GM12872 (cell line): ENCODE measurements around the gene MUC5B.

Experiments used
- TF ChIP-seq, protein P1 (sequence below): IDR thresholded peaks from 3 replicates; pipeline ENCODE4 v1.5.1; 2011; ENCODE audit warnings: low read depth, mild to moderate bottlenecking, low read length, moderate library complexity; ENCODE audit not compliant: insufficient read depth

Gene MUC5B, protein sequence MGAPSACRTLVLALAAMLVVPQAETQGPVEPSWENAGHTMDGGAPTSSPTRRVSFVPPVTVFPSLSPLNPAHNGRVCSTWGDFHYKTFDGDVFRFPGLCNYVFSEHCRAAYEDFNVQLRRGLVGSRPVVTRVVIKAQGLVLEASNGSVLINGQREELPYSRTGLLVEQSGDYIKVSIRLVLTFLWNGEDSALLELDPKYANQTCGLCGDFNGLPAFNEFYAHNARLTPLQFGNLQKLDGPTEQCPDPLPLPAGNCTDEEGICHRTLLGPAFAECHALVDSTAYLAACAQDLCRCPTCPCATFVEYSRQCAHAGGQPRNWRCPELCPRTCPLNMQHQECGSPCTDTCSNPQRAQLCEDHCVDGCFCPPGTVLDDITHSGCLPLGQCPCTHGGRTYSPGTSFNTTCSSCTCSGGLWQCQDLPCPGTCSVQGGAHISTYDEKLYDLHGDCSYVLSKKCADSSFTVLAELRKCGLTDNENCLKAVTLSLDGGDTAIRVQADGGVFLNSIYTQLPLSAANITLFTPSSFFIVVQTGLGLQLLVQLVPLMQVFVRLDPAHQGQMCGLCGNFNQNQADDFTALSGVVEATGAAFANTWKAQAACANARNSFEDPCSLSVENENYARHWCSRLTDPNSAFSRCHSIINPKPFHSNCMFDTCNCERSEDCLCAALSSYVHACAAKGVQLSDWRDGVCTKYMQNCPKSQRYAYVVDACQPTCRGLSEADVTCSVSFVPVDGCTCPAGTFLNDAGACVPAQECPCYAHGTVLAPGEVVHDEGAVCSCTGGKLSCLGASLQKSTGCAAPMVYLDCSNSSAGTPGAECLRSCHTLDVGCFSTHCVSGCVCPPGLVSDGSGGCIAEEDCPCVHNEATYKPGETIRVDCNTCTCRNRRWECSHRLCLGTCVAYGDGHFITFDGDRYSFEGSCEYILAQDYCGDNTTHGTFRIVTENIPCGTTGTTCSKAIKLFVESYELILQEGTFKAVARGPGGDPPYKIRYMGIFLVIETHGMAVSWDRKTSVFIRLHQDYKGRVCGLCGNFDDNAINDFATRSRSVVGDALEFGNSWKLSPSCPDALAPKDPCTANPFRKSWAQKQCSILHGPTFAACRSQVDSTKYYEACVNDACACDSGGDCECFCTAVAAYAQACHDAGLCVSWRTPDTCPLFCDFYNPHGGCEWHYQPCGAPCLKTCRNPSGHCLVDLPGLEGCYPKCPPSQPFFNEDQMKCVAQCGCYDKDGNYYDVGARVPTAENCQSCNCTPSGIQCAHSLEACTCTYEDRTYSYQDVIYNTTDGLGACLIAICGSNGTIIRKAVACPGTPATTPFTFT (N-terminal part only)

DNA sequence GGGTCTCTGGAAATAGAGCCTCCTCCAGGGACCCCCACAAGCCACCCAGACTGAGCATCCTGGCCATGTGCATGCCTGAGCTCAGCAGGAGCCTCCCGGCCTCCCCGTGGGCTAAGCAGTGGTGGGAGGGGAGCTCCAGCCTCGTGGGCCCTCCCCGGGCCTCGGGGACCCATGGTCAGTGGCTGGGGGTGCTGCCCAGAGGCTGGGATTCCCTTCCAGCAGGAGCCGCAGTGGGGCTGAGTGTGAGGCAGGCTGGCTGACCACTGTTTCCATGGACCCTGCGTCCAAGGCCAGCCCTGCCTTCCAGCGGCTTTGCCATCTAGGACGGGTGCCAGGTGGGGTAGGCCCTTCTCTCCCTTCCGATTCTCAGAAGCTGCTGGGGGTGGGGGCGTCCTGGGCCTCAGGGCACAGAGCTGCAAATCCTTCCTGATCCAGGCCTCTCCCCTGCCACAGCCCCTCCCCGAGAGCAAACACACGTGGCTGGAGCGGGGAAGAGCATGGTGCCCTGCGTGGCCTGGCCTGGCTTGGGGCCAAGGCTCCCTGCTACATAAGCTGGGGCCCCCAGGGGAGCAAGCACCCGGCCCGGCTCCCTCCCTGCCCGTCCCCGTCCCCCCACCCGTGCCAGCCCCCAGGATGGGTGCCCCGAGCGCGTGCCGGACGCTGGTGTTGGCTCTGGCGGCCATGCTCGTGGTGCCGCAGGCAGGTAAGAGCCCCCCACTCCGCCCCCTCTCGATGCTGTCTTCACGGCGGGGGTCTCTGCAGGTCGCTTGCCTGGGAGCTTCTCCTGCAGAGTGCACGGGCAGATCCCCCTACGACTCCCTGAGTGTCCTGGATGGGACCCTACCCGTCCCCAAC is at the start of gene MUC5B:
MUC5B (plus strand) TSS at position 576 of the 855 bp plus-strand sequence; CDS start at position 634, 58 bp downstream.
- TF ChIP-seq, protein P1, sequence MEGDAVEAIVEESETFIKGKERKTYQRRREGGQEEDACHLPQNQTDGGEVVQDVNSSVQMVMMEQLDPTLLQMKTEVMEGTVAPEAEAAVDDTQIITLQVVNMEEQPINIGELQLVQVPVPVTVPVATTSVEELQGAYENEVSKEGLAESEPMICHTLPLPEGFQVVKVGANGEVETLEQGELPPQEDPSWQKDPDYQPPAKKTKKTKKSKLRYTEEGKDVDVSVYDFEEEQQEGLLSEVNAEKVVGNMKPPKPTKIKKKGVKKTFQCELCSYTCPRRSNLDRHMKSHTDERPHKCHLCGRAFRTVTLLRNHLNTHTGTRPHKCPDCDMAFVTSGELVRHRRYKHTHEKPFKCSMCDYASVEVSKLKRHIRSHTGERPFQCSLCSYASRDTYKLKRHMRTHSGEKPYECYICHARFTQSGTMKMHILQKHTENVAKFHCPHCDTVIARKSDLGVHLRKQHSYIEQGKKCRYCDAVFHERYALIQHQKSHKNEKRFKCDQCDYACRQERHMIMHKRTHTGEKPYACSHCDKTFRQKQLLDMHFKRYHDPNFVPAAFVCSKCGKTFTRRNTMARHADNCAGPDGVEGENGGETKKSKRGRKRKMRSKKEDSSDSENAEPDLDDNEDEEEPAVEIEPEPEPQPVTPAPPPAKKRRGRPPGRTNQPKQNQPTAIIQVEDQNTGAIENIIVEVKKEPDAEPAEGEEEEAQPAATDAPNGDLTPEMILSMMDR = no peak

DNA sequence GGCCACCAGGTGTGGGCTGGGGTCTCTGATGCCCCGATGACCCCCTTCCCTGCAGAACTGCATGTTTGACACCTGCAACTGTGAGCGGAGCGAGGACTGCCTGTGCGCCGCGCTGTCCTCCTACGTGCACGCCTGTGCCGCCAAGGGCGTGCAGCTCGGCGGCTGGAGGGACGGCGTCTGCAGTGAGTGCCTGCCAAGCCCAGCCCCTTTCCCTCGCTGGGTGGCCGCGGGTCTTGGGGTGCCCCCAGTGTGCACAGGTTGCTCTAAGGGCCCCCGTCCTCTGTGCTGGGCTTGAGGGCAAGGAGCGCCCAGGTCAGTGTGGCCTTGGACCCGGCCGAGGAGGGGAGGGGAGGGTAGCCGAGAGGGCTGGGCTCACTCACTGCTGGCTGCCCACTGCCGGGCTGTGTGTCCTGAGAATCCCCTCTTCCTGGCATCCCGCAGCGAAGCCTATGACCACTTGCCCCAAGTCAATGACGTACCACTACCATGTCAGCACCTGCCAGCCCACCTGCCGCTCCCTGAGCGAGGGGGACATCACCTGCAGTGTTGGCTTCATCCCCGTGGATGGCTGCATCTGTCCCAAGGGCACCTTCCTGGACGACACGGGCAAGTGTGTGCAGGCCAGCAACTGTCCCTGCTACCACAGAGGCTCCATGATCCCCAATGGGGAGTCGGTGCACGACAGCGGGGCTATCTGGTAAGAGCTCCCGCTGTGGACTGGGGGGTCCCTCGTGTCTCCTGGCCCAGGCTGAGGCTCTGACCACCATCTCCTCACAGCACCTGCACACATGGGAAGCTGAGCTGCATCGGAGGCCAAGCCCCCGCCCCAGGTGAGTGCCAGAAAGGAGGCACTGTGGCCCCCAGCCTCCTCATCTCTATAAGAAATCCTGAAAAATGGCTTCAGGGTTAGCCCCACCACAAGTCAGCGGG is 48.2 kb upstream of the MUC5B start:
- TF ChIP-seq, protein P1 = no peak

DNA sequence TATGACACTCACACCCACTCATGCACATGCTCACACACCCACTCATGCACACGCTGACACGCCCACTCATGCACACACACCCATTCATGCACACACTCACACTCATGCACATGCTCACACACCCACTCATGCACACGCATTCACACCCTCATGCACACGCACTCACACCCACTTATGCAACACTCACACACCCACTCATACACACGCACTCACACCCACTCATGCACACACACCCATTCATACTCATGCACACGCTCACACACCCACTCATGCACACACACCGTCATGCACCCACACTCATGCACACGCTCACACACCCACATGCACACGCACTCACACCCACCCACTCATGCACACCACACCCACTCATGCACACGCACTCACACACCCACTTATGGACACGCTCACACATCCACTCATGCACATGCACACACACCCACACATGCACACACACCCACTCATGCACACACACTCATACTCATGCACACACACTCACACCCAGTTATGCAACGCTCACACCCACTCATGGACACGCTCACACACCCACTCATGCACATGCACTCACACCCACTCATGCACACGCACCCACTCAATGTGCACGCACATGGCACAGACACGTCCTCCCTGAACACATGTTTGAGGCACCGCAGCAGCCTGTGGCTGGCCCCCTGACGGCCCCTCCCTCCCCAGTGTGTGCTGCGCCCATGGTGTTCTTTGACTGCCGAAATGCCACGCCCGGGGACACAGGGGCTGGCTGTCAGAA is 47.2 kb upstream of the MUC5B start:
- TF ChIP-seq, protein P1 = no peak

DNA sequence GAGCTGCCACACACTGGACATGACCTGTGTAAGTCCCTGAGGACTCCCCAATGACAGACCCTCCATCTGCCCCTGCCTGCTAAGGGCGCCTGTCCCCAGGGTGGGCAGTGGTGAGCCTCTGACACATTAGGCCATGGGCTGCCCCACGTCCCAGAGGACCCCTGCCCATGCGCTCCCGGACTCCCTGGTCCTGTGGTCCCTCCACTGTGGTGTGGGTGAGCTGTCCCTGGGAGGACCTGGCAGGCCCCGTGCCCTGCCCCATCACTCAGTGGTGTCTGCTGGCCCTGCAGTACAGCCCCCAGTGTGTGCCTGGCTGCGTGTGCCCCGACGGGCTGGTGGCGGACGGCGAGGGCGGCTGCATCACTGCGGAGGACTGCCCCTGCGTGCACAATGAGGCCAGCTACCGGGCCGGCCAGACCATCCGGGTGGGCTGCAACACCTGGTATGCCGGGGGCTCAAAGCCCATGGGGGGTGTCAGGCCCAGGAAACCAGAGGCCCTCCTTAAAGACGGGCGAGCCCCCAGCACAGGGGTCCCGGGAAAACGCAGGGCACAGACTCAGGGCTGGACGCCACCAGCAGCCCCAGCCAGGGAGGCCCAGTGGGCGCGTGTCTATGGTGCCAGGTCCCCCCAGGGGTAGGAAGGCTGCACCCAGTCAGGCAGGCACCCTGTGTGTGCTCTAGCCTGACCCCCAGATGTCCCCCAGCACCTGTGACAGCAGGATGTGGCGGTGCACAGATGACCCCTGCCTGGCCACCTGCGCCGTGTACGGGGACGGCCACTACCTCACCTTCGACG is 46.4 kb upstream of the MUC5B start:
- TF ChIP-seq, protein P1 = no peak

DNA sequence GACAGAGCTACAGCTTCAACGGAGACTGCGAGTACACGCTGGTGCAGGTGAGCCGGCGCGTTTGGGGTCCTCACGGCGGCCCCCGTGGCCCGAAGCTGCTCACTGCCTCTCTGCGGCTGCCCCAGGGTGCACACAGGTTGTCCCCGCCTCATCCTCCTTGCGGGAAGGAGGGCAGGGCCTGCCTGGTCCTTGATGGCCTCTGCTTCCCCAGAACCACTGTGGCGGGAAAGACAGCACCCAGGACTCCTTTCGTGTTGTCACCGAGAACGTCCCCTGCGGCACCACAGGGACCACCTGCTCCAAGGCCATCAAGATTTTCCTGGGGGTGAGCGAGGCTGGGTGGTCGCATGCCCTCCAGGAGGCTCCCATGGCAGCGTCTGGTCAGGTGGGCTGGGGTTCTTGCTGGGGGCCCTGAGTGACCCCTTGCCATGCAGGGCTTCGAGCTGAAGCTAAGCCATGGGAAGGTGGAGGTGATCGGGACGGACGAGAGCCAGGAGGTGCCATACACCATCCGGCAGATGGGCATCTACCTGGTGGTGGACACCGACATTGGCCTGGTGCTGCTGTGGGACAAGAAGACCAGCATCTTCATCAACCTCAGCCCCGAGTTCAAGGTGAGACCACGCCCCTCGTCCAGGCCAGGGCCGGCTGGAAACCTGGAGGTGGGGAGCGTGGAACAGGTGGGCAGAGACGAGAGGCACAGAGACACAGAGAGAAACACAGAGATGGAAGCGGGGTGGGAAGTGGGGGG is 45.7 kb upstream of the MUC5B start:
- TF ChIP-seq, protein P1 = no peak
